ENCODE data around the gene RIMKLA.

RIMKLA gene

DNA sequence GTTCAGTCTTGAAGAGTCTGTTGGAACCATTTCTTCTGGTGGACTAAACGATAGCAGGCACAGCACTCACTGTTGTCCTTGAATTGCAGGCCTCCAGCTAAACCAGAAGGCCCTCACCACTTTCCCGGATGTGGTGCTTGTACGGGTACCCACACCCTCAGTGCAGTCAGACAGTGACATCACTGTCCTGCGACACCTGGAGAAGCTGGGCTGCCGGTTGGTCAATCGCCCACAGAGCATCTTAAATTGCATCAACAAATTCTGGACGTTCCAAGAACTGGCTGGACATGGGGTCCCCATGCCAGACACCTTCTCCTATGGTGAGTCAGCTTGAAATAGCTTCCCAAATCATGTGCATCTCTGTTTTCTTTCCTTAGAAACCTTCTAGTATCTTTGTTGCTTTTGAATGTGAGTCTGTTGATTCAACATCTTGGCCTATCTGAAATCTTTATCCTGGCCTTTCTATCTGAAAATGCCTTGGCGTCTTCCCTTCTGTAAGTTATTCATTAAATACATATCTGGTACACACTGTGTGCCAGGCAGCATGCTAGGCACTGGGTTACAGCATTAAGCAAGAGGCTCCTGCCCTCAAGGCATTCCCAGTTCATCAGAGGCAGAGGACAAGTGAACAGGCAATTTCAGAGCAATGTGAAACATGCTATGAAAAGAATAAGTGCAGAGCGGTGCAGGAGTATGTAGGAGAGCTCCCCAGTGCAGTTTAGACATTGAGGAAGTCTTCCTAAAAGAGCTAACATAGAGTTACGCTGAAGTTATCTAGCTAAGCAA lies 18.9 kb downstream of the RIMKLA start:
- H3K4me1 Mint-ChIP-seq, result no peaks in the 10 kb centered on the region
- H3K27ac Mint-ChIP-seq, result no peak overlapping the region
- ATAC-seq (replicated peaks) (no peak), DNase-seq (no peak)
- no peaks in the 10 kb centered on the region for H3K36me3 Mint-ChIP-seq
- no peaks in the 10 kb centered on the region for H3K27me3 Mint-ChIP-seq
- H3K4me3 Mint-ChIP-seq, result no peak overlapping the region
- no peaks in the 10 kb centered on the region for H3K9me3 Mint-ChIP-seq

DNA sequence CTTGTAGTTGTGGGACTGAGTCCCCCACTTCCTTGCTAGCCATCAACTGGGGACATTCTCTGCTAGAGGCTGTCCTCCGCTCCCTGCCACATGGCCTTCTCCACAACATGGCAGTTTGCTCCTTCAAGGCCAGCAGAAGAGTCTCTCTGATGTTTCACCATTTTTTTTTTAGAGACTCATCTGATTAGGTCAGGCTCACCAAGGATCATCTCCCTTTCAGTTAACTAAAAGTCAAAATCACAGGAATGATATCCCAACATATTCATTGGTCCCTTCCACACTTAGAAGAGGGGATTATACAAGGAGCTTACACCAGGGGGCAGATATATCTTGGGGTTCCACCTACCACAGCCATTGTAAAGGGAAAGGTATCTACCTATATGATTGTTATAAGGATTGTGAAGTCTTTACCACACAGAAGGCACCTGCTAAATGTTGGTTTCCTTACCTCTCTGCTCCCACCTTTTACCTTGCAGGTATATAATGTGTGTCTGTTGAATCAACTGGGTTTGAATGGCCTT lies 23.3 kb downstream of the RIMKLA start:
- H3K36me3 Mint-ChIP-seq, result no peaks in the 10 kb centered on the region
- H3K27me3 Mint-ChIP-seq, result peaks cover 8 to 15% of the 10 kb centered on the region in 2 donors
- DNase-seq (no peak), ATAC-seq (replicated peaks) (no peak)
- H3K9me3 Mint-ChIP-seq, result no peaks in the 10 kb centered on the region
- no peaks in the 10 kb centered on the region for H3K4me1 Mint-ChIP-seq
- H3K4me3 Mint-ChIP-seq, result no peak overlapping the region
- H3K27ac Mint-ChIP-seq, result no peak overlapping the region

DNA sequence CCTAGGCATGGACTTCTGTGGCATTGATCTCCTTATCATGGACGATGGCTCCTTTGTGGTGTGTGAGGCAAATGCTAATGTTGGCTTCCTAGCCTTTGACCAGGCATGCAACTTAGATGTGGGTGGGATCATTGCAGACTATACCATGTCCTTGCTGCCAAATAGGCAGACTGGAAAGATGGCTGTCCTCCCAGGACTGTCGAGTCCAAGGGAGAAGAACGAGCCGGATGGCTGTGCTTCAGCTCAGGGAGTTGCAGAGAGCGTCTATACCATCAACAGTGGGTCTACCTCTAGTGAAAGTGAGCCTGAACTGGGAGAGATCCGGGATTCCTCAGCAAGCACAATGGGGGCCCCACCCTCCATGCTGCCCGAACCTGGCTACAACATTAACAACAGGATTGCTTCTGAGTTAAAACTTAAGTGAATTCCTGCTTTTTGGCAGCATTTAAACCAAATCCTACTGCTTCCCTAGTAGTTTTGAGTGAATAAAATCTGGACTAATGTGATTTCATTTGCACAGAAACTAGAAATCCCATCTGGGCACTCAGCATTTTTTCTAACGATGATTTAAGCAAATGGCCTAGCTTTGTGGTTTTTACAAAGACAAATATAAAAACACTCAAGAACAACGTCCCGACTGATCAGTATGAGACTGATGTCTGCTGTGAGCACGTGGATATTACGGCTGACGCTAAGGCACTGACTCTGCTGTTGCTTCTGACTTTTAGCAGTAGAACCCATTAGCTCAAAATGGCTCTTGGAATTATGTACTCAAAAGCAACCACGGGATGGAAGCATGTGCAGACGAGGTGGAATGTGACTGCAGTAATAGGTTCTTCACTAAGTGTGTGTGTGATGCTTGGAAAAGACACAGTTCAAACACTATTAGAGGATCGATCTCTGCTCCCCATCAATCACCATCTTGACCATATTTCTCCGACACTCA lies 34.2 kb downstream of the RIMKLA start:
- Mint-ChIP-seq H3K36me3 (no peaks in the 10 kb centered on the region), H3K4me3 (no peak overlapping the region), H3K4me1 (no peaks in the 10 kb centered on the region), H3K27me3 (peaks cover 11 to 19% of the 10 kb centered on the region in 2 donors), H3K27ac (no peak overlapping the region), H3K9me3 (no peaks in the 10 kb centered on the region)
- ATAC-seq (replicated peaks) (no peak), DNase-seq (no peak)

DNA sequence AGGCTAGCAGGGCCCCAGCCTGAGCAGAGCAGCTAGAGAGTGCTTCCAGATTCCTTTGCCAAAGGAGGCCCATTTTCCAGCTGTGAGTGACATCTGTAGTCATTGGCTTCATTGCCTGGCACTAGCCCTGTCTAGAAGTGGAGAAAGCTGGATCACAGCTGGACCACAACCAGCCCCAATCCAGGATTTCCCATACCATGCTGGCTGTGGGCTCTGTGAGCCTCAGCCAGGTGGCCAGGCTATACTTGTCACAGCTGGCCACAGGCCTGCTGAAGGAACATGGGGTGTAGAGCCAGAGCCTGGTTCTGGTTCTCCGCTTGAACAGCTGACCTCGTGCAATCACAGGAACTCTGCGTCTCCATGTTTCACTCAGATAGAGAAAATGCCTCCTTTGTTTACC lies 36.6 kb downstream of the RIMKLA start:
- no peaks in the 10 kb centered on the region for H3K9me3 Mint-ChIP-seq
- ATAC-seq (replicated peaks) (no peak), DNase-seq (no peak)
- H3K27me3 Mint-ChIP-seq, result peaks cover 14 to 25% of the 10 kb centered on the region in 2 donors
- H3K4me1 Mint-ChIP-seq, result no peaks in the 10 kb centered on the region
- H3K4me3 Mint-ChIP-seq, result no peak overlapping the region
- no peaks in the 10 kb centered on the region for H3K36me3 Mint-ChIP-seq
- H3K27ac Mint-ChIP-seq, result no peak overlapping the region

DNA sequence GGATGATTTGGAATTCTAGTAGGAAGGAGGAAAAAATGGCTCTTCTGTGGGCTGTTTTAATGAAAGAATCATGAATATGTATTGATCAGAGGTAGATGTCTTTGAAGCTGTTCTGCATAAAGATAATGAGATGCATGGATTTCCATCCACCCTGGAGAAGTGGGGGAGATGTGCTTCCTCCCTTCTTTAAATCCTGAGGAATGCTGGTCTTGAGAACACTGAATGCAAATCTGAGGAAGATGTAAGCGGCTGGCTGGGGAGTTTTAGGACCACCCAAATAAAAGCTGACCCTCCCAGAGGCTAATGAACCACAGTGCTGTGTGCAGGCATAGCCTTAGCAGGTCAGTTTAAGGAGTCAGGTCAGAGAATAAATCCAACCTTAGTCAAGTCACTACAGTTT lies 37.9 kb downstream of the RIMKLA start:
- H3K4me1 Mint-ChIP-seq, result no peaks in the 10 kb centered on the region
- no peak overlapping the region for H3K4me3 Mint-ChIP-seq
- no peak overlapping the region for H3K27ac Mint-ChIP-seq
- no peak for ATAC-seq (replicated peaks)
- no peak for DNase-seq
- H3K9me3 Mint-ChIP-seq, result no peaks in the 10 kb centered on the region
- no peaks in the 10 kb centered on the region for H3K36me3 Mint-ChIP-seq
- peaks cover 14 to 25% of the 10 kb centered on the region in 2 donors for H3K27me3 Mint-ChIP-seq

DNA sequence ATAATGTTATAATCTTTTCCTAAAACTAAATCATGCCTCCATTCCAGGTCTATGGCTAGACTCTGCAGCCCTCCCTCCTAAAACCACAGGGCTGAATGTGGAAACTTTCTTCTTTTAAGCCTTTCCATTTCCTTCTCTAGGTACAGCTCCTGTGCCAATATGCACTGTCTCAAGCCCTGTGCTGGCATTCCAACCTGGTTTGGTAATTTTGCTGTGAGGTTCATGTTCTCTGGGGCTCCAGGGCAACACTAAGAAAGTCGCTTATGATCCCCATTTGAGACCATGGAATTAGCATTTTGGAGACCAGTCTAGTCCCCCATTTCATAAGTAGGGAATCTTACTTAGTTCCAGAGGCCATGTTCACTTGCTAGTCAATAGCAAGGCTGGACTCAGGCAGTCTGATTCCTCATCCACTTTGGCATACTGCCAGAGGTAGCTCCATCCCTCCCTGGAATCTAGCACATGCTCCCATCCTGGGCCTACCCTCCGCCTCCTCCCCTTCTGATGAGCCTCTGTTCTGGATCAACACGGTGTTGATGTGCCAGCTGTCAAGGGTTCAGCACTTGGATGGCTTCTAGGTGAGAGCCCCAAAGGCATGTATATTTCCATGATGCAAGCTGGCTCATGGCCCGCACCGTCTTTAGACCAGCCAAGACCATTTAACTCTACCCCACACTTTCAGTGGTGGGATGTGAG lies 38.7 kb downstream of the RIMKLA start:
- no peaks in the 10 kb centered on the region for H3K36me3 Mint-ChIP-seq
- no peaks in the 10 kb centered on the region for H3K4me1 Mint-ChIP-seq
- H3K27me3 Mint-ChIP-seq, result peaks cover 13 to 24% of the 10 kb centered on the region in 2 donors
- no peak overlapping the region for H3K4me3 Mint-ChIP-seq
- no peak for ATAC-seq (replicated peaks)
- H3K9me3 Mint-ChIP-seq, result no peaks in the 10 kb centered on the region
- H3K27ac Mint-ChIP-seq, result no peak overlapping the region
- no peak for DNase-seq

DNA sequence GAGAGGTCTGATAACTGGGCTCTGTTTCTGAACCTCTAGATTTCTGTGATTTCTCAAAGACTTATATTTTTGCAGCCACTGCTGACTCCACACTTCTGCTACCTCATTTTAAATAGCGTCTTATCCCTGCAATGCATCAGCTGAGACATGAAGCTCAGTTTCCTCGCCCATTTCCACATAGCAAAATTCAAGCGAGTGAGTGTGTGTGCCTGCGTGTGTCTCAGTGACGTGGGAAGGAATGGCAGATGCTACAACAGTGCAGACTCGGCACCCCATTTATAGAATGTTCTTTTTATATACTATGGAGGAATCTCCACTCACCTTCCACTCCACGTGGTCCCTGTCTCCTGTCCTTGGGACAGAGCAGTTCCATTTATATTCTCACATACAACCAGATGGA lies 39.5 kb downstream of the RIMKLA start:
- DNase-seq, result no peak
- ATAC-seq (replicated peaks), result no peak
- H3K36me3 Mint-ChIP-seq, result no peaks in the 10 kb centered on the region
- peaks cover 8 to 20% of the 10 kb centered on the region in 2 donors for H3K27me3 Mint-ChIP-seq
- H3K4me3 Mint-ChIP-seq, result no peak overlapping the region
- no peaks in the 10 kb centered on the region for H3K9me3 Mint-ChIP-seq
- H3K4me1 Mint-ChIP-seq, result no peaks in the 10 kb centered on the region
- no peak overlapping the region for H3K27ac Mint-ChIP-seq

DNA sequence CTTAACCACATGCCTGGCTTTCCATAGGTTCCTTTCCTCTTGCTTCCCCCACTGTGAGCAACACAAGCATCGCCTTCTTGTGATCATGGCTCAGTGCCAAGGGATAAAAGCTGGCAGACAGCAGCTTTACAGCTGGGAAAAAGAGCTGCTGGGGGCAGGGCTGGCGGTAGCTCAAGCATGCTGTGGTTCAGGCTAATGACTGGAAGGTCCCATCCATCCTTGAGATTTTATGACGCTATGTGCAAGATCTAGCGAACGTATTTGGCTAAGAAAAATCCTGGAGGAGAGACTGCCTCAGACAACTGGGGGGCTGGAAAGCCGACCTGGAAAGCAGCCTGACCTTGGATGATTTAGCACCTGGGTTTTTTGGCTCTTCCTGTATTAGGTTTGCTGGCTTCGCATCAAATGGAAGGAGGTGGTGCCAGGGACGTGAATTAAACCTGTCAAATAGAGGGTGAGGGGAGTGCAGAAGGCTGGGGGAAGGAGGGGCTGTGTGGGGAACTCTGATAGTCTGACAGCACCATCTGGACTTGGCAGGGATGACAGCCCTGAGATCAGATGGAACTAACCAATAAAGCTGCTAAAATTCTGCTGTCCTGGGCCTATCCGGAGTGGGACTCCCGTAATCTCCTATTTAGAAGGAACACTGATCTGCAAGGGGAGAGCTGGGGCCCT lies 40.5 kb downstream of the RIMKLA start:
- ATAC-seq (replicated peaks) (no peak), DNase-seq (no peak)
- Mint-ChIP-seq H3K4me3 (no peak overlapping the region), H3K36me3 (no peaks in the 10 kb centered on the region), H3K4me1 (no peaks in the 10 kb centered on the region), H3K27ac (no peak overlapping the region), H3K27me3 (peaks cover 8 to 20% of the 10 kb centered on the region in 2 donors), H3K9me3 (no peaks in the 10 kb centered on the region)

DNA sequence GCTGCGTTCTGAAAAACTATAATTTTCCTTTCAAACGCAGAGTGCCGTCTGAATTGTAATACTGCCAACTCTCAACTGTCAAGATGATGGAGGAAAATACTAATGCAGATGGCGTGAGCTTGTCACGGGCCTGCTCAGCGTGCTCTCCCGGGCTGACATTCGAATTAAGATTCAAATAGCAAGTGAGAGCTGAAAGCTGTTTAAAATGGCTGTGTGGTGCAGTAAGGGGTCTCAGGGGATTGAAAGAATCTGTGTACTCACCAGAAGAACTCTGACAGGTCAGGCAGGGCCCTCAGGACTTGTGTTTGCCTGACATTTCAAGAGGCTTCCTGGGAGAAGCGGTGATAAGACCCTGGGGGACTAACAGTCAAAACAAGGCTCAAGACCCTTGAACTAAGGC lies 42.1 kb downstream of the RIMKLA start:
- no peaks in the 10 kb centered on the region for H3K9me3 Mint-ChIP-seq
- H3K4me1 Mint-ChIP-seq, result no peaks in the 10 kb centered on the region
- DNase-seq, result no peak
- no peak for ATAC-seq (replicated peaks)
- H3K36me3 Mint-ChIP-seq, result no peaks in the 10 kb centered on the region
- H3K4me3 Mint-ChIP-seq, result no peak overlapping the region
- H3K27ac Mint-ChIP-seq, result no peak overlapping the region
- peaks cover 8 to 20% of the 10 kb centered on the region in 2 donors for H3K27me3 Mint-ChIP-seq

DNA sequence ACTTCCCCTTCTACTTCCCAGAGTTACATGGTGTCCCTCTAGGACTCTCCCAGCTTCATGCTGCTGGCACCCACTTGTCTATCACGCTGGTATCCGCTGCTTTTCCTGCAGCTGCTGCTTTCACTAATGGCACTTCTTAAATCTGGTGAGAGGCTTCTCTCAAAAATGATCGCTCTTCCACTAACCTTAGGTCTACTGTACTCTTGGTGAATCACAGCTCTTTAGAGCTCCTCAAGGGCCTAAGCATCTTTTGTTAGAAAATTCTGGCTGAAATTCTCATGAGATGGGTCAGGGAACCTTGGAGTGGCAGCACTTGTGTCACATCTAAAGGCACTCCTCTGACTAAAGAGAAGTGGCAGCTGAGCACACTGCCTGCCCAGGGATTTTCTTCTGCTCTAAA lies 43.1 kb downstream of the RIMKLA start:
- Mint-ChIP-seq H3K27ac (no peak overlapping the region), H3K4me3 (no peak overlapping the region), H3K4me1 (no peaks in the 10 kb centered on the region), H3K27me3 (peaks cover 8 to 20% of the 10 kb centered on the region in 2 donors), H3K9me3 (no peaks in the 10 kb centered on the region), H3K36me3 (no peaks in the 10 kb centered on the region)
- DNase-seq (no peak), ATAC-seq (replicated peaks) (no peak)

DNA sequence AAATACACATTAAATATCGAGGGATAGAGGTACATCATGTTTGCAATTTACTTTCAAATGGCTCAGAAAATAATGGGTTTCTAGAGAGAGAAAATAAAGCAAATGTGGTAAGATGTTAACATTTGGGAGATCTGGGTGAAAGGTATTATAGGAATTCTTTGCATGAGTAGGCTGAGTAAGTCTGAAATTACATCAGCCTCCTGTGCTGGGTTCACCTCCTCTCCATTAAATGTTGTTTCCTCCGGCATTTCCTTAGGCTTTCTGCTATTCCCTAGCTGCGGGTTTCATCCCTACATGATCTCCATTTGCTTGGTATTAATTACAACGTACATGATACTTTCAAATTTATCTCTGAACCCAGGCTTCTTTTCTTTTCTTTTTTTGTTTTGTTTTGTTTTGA lies 43.6 kb downstream of the RIMKLA start:
- Mint-ChIP-seq H3K36me3 (no peaks in the 10 kb centered on the region), H3K27me3 (peaks cover 8 to 20% of the 10 kb centered on the region in 2 donors), H3K9me3 (no peaks in the 10 kb centered on the region), H3K4me3 (no peak overlapping the region), H3K4me1 (no peaks in the 10 kb centered on the region), H3K27ac (no peak overlapping the region)
- ATAC-seq (replicated peaks) (no peak), DNase-seq (no peak)

DNA sequence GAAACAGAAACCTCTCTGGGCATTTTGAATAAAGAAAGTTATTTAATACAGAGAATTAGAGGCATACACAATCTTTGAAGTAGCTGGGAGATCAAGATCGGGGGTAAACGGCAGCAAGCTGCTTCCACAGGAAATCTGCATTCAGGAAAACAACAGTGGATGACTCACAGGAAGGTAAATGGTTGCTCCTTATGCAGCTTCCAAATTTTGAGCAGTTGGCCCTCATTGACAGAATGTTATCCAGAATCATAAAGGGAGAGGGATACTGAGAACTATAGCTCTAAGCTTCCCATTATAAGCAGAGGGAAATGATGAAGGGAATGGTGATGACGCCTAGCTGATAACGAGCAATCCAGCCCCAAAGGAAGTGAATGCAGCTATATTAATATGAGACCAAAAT lies 46.6 kb downstream of the RIMKLA start:
- Mint-ChIP-seq H3K9me3 (no peaks in the 10 kb centered on the region), H3K27me3 (no peaks in the 10 kb centered on the region), H3K4me3 (no peak overlapping the region), H3K4me1 (peaks cover 0 to 6% of the 10 kb centered on the region in 2 donors), H3K27ac (no peak overlapping the region), H3K36me3 (no peaks in the 10 kb centered on the region)
- DNase-seq, result no peak
- no peak for ATAC-seq (replicated peaks)

DNA sequence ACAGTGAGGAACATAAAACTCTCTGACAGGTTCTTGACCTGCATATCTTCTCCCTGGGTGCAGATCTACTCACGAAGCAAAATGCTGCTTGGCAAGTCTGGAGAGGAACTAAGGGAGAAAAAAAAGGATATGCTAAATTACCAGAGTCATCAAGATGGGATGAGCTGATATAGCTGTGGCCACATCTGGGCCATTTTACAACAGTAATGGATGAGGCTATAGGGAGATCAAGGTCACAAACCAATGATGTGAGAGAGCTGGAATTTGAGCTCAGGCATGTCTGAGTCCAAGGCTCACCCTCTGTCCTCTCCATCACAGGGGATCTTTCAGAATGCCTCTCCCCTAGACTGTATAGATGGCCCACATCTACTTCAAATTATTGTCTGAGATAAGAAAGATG lies 49.0 kb downstream of the RIMKLA start:
- Mint-ChIP-seq H3K27ac (no peak overlapping the region), H3K9me3 (no peaks in the 10 kb centered on the region), H3K4me1 (peaks cover 0 to 6% of the 10 kb centered on the region in 2 donors), H3K4me3 (no peak overlapping the region), H3K27me3 (no peaks in the 10 kb centered on the region), H3K36me3 (no peaks in the 10 kb centered on the region)
- no peak for ATAC-seq (replicated peaks)
- DNase-seq, result no peak
